ENCODE measurements around the gene ZBTB39. TPM values are rescaled to one million over a fixed set of nuclear protein-coding genes. Genes with fewer than 3 reads are reported as not detected.

The ZBTB39 gene
- total and polyA plus RNA-seq, 2 of the 13 experiments (the other 11 are each of a cell fraction or from before 2014, with no cell fraction given), result 6.5 to 6.9 TPM

- no peak for ATAC-seq
- Histone ChIP-seq H4K20me1 (ENCODE audit: insufficient read depth, low read length) (no peaks in the 10 kb centered on the region), H3K79me2 (ENCODE audit: insufficient read depth, low read length) (peaks cover 8% of the 10 kb centered on the region), H3K9me3 (ENCODE audit: low read length) (no peaks in the 10 kb centered on the region), H3K27ac (ENCODE audit: extremely low read length, insufficient read depth, low read length) (no peak overlapping the region), H3K4me1 (ENCODE audit: insufficient read depth, low read length) (peaks cover 35% of the 10 kb centered on the region), H3K27me3 (ENCODE audit: control insufficient read depth in 1 of 2, insufficient read depth in 2 of 2, low read length in 2 of 2) (peaks cover 3 to 28% of the 10 kb centered on the region in 2 experiments; a peak in 3 of 5 replicates), H3K36me3 (replicated peaks in 1 of 2; ENCODE audit: control insufficient read depth in 1 of 2, insufficient read depth in 2 of 2, low read length in 2 of 2) (no peaks in the 10 kb centered on the region), H3K9ac (ENCODE audit: insufficient read depth, low read depth, low read length) (no peak overlapping the region), H3K4me3 (replicated peaks in 1 of 3; ENCODE audit: insufficient read depth in 1 of 3, low read depth in 2 of 3, low read length in 3 of 3) (no peak overlapping the region), H2AFZ (ENCODE audit: low read length) (no peak overlapping the region), H3K4me2 (ENCODE audit: low read depth, low read length) (no peak overlapping the region)
- intact Hi-C loops (cut with micrococcal nuclease; ENCODE audit: unreplicated experiment), result loop anchor here (2.0 kb wide), 1 partner anchor 103 kb away; no protein-coding TSS in a partner anchor
- ChIA-PET CTCF (ENCODE audit: low intra/inter-chr PET ratio, low total read pairs) (interaction anchor here (0.7 to 4.6 kb wide), 2 partner anchors 52 to 77 kb away, joined by 3 to 72 read pairs; no protein-coding TSS in a partner anchor), POLR2A (no interaction called here)
- no TSS peak for BruUV-seq (replicated peaks)
- no peak for TF ChIP-seq AFF4 (CRISPR knock-in tag; IDR thresholded peaks at IDR 0.05)
- TF ChIP-seq ZNF788 (CRISPR knock-in tag; IDR thresholded peaks at IDR 0.05; ENCODE audit: borderline replicate concordance), result no peak
- no peak for TF ChIP-seq ZC3H13 (CRISPR knock-in tag; IDR thresholded peaks at IDR 0.05)
- TF ChIP-seq RAD51 (IDR thresholded peaks at IDR 0.05; ENCODE audit: borderline replicate concordance), result no peak
- in situ Hi-C loops (cut with HindIII; ENCODE audit: extremely low pct_ligation_motif_present, low pct_unique_long_range_greater_than_20kb), result loop anchor here (5.0 kb wide), 2 partner anchors 42 to 102 kb away; partner anchors contain the start of genes MYO1A and STAT6
- DNase-seq (ENCODE audit: low spot score), result no peak
- WGBS (ENCODE audit: low lambda C conversion rate), result 57% methylated on average over 5 of the region's 5 CpGs
- FAIRE-seq, result no peak
Measured at GRCh38 chr12:57009949-57010626, 3.7 kb upstream of the ZBTB39 start.
